ENCODE measurements around the gene MMP11.

- TF ChIP-seq, protein P1, sequence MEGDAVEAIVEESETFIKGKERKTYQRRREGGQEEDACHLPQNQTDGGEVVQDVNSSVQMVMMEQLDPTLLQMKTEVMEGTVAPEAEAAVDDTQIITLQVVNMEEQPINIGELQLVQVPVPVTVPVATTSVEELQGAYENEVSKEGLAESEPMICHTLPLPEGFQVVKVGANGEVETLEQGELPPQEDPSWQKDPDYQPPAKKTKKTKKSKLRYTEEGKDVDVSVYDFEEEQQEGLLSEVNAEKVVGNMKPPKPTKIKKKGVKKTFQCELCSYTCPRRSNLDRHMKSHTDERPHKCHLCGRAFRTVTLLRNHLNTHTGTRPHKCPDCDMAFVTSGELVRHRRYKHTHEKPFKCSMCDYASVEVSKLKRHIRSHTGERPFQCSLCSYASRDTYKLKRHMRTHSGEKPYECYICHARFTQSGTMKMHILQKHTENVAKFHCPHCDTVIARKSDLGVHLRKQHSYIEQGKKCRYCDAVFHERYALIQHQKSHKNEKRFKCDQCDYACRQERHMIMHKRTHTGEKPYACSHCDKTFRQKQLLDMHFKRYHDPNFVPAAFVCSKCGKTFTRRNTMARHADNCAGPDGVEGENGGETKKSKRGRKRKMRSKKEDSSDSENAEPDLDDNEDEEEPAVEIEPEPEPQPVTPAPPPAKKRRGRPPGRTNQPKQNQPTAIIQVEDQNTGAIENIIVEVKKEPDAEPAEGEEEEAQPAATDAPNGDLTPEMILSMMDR (conservative IDR thresholded peaks at IDR 0.05; ENCODE audit: low read depth, low read length): no peak
- TF ChIP-seq MAFK (IDR thresholded peaks at IDR 0.05; ENCODE audit: low read depth, low read length): no peak
- no peak for TF ChIP-seq MXI1 (IDR thresholded peaks at IDR 0.05; ENCODE audit: borderline replicate concordance, low read depth, low read length)
- no peak for TF ChIP-seq RAD21 (IDR thresholded peaks at IDR 0.05; ENCODE audit: low read length)
Observed at GRCh38 chr22:23831261-23831660, 58.6 kb downstream of the MMP11 start.

Data from IMR-90 (cell line).